H9 (cell line): ENCODE results near the gene FAXC. TPM values are rescaled to one million over a fixed set of nuclear protein-coding genes. Genes with fewer than 3 reads are reported as not detected.

Source experiments
- DNase-seq: peaks from one replicate; pipeline ENCODE4 v3.0.0-alpha.2; 2017
- H2AFZ ChIP-seq: one replicate; pipeline ENCODE4 v1.6.1; 2013; ENCODE audit warnings: mild to moderate bottlenecking, low read length, control low read depth, moderate library complexity
- H2AK5ac ChIP-seq: 2 replicates; pipeline ENCODE4 v1.6.1; 2013; ENCODE audit warnings: low read length, control low read depth, mixed read lengths; ENCODE audit not compliant: insufficient read length
- H2BK120ac ChIP-seq: one replicate; pipeline ENCODE4 v1.6.1; 2013; ENCODE audit warnings: low read depth, mild to moderate bottlenecking, low read length, control low read depth, inconsistent platforms; ENCODE audit not compliant: poor library complexity, severe bottlenecking
- H2BK12ac ChIP-seq: 2 replicates; pipeline ENCODE4 v1.6.1; 2013; ENCODE audit warnings: low read length, control low read depth, mixed read lengths, low read depth; ENCODE audit not compliant: insufficient read length
- H2BK15ac ChIP-seq: 2 replicates; pipeline ENCODE4 v1.6.1; 2013; ENCODE audit warnings: low read depth, low read length, control low read depth
- H2BK20ac ChIP-seq: one replicate; pipeline ENCODE4 v1.6.1; 2013; ENCODE audit warnings: low read depth, mild to moderate bottlenecking, low read length, control low read depth, inconsistent platforms; ENCODE audit not compliant: poor library complexity, severe bottlenecking
- H2BK5ac ChIP-seq: 2 replicates; pipeline ENCODE4 v1.6.1; 2013; ENCODE audit warnings: low read length, control low read depth, mixed read lengths; ENCODE audit not compliant: insufficient read length
- H3K14ac ChIP-seq: 2 replicates; pipeline ENCODE4 v1.6.1; 2013; ENCODE audit warnings: low read length, control low read depth; ENCODE audit not compliant: insufficient read depth
- H3K18ac ChIP-seq: 2 replicates; pipeline ENCODE4 v1.6.1; 2013; ENCODE audit warnings: low read depth, mild to moderate bottlenecking, mixed read lengths, low read length, control low read depth; ENCODE audit not compliant: insufficient read length
- H3K23ac ChIP-seq: 2 replicates; pipeline ENCODE4 v1.6.1; 2013; ENCODE audit warnings: low read length, control low read depth, mixed read lengths, low read depth; ENCODE audit not compliant: insufficient read length
- H3K23me2 ChIP-seq: 2 replicates; pipeline ENCODE4 v1.6.1; 2013; ENCODE audit warnings: low read depth, mild to moderate bottlenecking, mixed read lengths, low read length, control low read depth; ENCODE audit not compliant: insufficient read length, poor library complexity, severe bottlenecking
- H3K27ac ChIP-seq: 2 replicates; pipeline ENCODE4 v1.5.1; 2013; ENCODE audit warnings: low read length, control low read depth, mixed read lengths, low read depth; ENCODE audit not compliant: insufficient read length
- H3K27me3 ChIP-seq: 2 replicates; pipeline ENCODE4 v1.6.1; 2013; ENCODE audit warnings: low read length, control low read depth, inconsistent platforms; ENCODE audit not compliant: insufficient read depth
- H3K4ac ChIP-seq: 2 replicates; pipeline ENCODE4 v1.6.1; 2013; ENCODE audit warnings: low read depth, mild to moderate bottlenecking, control low read depth, inconsistent platforms, low read length, moderate library complexity
- H3K4me1 ChIP-seq: 2 replicates; pipeline ENCODE4 v1.6.1; 2013; ENCODE audit warnings: low read length, control low read depth, inconsistent platforms; ENCODE audit not compliant: insufficient read depth
- H3K4me2 ChIP-seq: 2 replicates; pipeline ENCODE4 v1.6.1; 2013; ENCODE audit warnings: low read length, control low read depth, mixed read lengths; ENCODE audit not compliant: insufficient read length, insufficient read depth
- H3K56ac ChIP-seq: 2 replicates; pipeline ENCODE4 v1.6.1; 2013; ENCODE audit warnings: low read depth, mild to moderate bottlenecking, mixed read lengths, low read length, control low read depth; ENCODE audit not compliant: insufficient read length
- H3K79me1 ChIP-seq: 2 replicates; pipeline ENCODE4 v1.6.1; 2013; ENCODE audit warnings: low read depth, mild to moderate bottlenecking, moderate library complexity, low read length, control low read depth, inconsistent platforms; ENCODE audit not compliant: insufficient read depth, poor library complexity, severe bottlenecking
- H3K79me2 ChIP-seq: 2 replicates; pipeline ENCODE4 v1.6.1; 2013; ENCODE audit warnings: low read length, control low read depth, inconsistent platforms; ENCODE audit not compliant: insufficient read depth
- H3K9ac ChIP-seq: 2 replicates; pipeline ENCODE4 v1.6.1; 2013; ENCODE audit warnings: low read length, control low read depth, mixed read lengths; ENCODE audit not compliant: insufficient read length; ENCODE audit errors: extremely low read depth
- H3K9me3 ChIP-seq: one replicate; pipeline ENCODE4 v1.6.1; 2013; ENCODE audit warnings: low read depth, low read length, inconsistent platforms; ENCODE audit not compliant: control insufficient read depth
- H3T11ph ChIP-seq: one replicate; pipeline ENCODE4 v1.6.1; 2013; ENCODE audit warnings: mild to moderate bottlenecking, low read length, control low read depth, inconsistent platforms
- H4K20me1 ChIP-seq: one replicate; pipeline ENCODE4 v1.6.1; 2013; ENCODE audit not compliant: control insufficient read depth, insufficient read length, insufficient read depth
- H4K5ac ChIP-seq: 2 replicates; pipeline ENCODE4 v1.6.1; 2013; ENCODE audit warnings: low read depth, mild to moderate bottlenecking, mixed read lengths, low read length, control low read depth; ENCODE audit not compliant: insufficient read length
- H4K8ac ChIP-seq: replicated peaks from 2 replicates; pipeline ENCODE4 v1.6.1; 2013; ENCODE audit warnings: low read length, control low read depth, mixed read lengths, low read depth; ENCODE audit not compliant: insufficient read length
- H4K91ac ChIP-seq: 2 replicates; pipeline ENCODE4 v1.6.1; 2013; ENCODE audit warnings: low read depth, mild to moderate bottlenecking, moderate library complexity, mixed read lengths, low read length, control low read depth; ENCODE audit not compliant: insufficient read length
- H3K27ac Mint-ChIP-seq, 3 experiments: 2 replicates in 2 of 3; 3 replicates in 1 of 3; pipeline ENCODE4 v1.8.0; 2020 to 2021; ENCODE audit warnings: mixed read lengths in 3 of 3, mild to moderate bottlenecking in 1 of 3, moderate library complexity in 1 of 3
- H3K27me3 Mint-ChIP-seq: 2 replicates; pipeline ENCODE4 v1.8.0; 2021; ENCODE audit warnings: low read depth, mild to moderate bottlenecking, moderate library complexity, mixed read lengths
- H3K36me3 Mint-ChIP-seq, 3 experiments: 2 replicates in 2 of 3; 3 replicates in 1 of 3; pipeline ENCODE4 v1.8.0; 2020 to 2021; ENCODE audit warnings: low read depth in 3 of 3, mixed read lengths in 3 of 3; ENCODE audit not compliant: insufficient read depth in 1 of 3
- H3K4me1 Mint-ChIP-seq, 2 experiments: 2 replicates each; pipeline ENCODE4 v1.8.0; 2020; ENCODE audit warnings: mixed read lengths in 2 of 2
- H3K4me3 Mint-ChIP-seq, 2 experiments: 2 replicates in 1 of 2; 3 replicates in 1 of 2; pipeline ENCODE4 v1.8.0; 2020 to 2021; ENCODE audit warnings: mild to moderate bottlenecking in 2 of 2, mixed read lengths in 2 of 2, moderate library complexity in 1 of 2
- H3K9me3 Mint-ChIP-seq, 2 experiments: 2 replicates in 1 of 2; 3 replicates in 1 of 2; pipeline ENCODE4 v1.8.0; 2020; ENCODE audit warnings: mild to moderate bottlenecking in 2 of 2, mixed read lengths in 2 of 2, moderate library complexity in 1 of 2
- WGBS: extraction: QIAGEN DNeasy Blood & Tissue Kit; methylation state at CpG from one replicate; pipeline ENCODE4 v1.1.7; 2013; ENCODE audit warnings: missing lambda C conversion rate, low lambda C conversion rate, mixed read lengths; ENCODE audit not compliant: insufficient read length; ENCODE audit errors: extremely low coverage; 5-methylcytosine and 5-hydroxymethylcytosine counted together
- total RNA-seq: library from RNA; stranded (reverse); gene quantifications from 2 replicates; pipeline ENCODE4 v1.2.1, GENCODE V29; 2021
- TF ChIP-seq, protein P1 (sequence below): fragments of 200-600 bp; sonication (generic); conservative IDR thresholded peaks from 3 replicates; pipeline ENCODE4 v1.8.0; 2021; ENCODE audit warnings: antibody characterized with exemption, mild to moderate bottlenecking

Gene FAXC
- total RNA-seq, 1 experiment from 2014 or later = 17.2 TPM

DNA sequence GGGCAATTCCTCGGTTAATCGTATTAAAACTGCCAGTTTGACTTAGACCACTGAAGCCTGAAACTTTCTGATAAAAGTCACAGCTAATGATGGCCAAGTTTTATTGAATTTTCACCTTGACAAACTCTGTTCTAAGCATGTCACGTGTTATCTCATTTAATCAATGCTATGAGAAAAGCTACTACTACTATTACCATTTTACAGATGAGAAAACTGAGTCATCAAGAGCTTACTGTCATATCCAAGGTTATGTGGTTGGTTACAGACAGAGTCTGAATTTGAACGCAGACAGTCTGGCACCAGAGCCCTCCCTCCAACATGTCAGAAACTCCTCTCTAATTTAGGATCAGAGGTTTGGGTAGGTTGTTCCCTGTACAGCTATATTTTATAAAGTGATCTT lies 4.3 kb downstream of the FAXC start:
- H3K4me3 Mint-ChIP-seq = no peak overlapping the region

More for the DNA sequence above, 4.3 kb downstream of the FAXC start:
- Histone ChIP-seq H3K56ac (no peak overlapping the region), H3K9me3 (no peaks in the 10 kb centered on the region), H3K4ac (no peak overlapping the region), H3K79me1 (no peaks in the 10 kb centered on the region), H3K79me2 (no peaks in the 10 kb centered on the region), H3K27me3 (no peaks in the 10 kb centered on the region), H4K8ac (no peak overlapping the region), H2BK20ac (no peak overlapping the region), H2BK5ac (no peak overlapping the region), H2BK120ac (no peak overlapping the region), H2BK15ac (no peak overlapping the region), H3K23me2 (peaks cover 8% of the 10 kb centered on the region), H3K9ac (no peak overlapping the region), H3K14ac (no peak overlapping the region), H4K91ac (no peak overlapping the region), H3K4me2 (no peak overlapping the region), H4K20me1 (no peaks in the 10 kb centered on the region), H3T11ph (no peak overlapping the region), H2AFZ (no peak overlapping the region), H3K23ac (no peak overlapping the region), H2BK12ac (no peak overlapping the region), H3K27ac (no peak overlapping the region), H3K18ac (no peak overlapping the region), H3K4me1 (peaks cover 8% of the 10 kb centered on the region; the same call in 1 of the 2 replicates), H4K5ac (no peak overlapping the region), H2AK5ac (no peak overlapping the region)
- TF ChIP-seq, protein P1, sequence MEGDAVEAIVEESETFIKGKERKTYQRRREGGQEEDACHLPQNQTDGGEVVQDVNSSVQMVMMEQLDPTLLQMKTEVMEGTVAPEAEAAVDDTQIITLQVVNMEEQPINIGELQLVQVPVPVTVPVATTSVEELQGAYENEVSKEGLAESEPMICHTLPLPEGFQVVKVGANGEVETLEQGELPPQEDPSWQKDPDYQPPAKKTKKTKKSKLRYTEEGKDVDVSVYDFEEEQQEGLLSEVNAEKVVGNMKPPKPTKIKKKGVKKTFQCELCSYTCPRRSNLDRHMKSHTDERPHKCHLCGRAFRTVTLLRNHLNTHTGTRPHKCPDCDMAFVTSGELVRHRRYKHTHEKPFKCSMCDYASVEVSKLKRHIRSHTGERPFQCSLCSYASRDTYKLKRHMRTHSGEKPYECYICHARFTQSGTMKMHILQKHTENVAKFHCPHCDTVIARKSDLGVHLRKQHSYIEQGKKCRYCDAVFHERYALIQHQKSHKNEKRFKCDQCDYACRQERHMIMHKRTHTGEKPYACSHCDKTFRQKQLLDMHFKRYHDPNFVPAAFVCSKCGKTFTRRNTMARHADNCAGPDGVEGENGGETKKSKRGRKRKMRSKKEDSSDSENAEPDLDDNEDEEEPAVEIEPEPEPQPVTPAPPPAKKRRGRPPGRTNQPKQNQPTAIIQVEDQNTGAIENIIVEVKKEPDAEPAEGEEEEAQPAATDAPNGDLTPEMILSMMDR = no peak
- WGBS = no CpG with 5 or more reads among the region's 4 CpGs
- Mint-ChIP-seq H3K36me3 (peaks cover 0 to 4% (median 1%) of the 10 kb centered on the region in 3 experiments; a peak in 1 of 7 replicates), H3K4me1 (peaks cover 31% of the 10 kb centered on the region in 2 experiments), H3K9me3 (no peaks in the 10 kb centered on the region), H3K27me3 (peaks cover under 1% of the 10 kb centered on the region; the same call in 1 of the 2 replicates), H3K27ac (no peak overlapping the region)
- DNase-seq = no peak
